ENCODE data around the gene PTCHD1.

The PTCHD1 gene

GRCh38 chrX:23356189-23356588 lies 21.5 kb downstream of the PTCHD1 start:
- DNase-seq (ENCODE audit: low read depth in 2 of 2) = no peak

DNA sequence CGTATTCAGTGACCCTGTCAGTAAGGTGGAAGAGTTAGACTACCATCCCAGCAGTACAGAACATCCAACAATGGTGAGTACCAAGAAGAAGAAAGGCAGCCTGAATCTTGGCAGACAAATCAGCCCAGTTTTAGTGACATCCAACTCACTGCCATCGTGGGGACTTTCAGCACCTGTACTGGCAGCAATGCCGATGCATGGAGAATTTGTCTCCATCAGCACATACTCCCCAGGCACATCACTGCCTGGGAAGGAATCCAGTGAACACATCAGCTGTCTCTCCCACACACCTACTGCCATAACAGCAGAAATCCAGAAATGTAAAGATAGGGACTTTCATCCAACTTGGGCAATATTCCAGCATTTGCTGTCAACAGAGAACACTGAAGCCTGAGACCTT lies 29.8 kb downstream of the PTCHD1 start:
- no peak for DNase-seq (ENCODE audit: low read depth in 2 of 2)

- DNase-seq (ENCODE audit: low read depth in 2 of 2) = no peak
Measured at GRCh38 chrX:23365541-23365940, 30.9 kb downstream of the PTCHD1 start.

DNA sequence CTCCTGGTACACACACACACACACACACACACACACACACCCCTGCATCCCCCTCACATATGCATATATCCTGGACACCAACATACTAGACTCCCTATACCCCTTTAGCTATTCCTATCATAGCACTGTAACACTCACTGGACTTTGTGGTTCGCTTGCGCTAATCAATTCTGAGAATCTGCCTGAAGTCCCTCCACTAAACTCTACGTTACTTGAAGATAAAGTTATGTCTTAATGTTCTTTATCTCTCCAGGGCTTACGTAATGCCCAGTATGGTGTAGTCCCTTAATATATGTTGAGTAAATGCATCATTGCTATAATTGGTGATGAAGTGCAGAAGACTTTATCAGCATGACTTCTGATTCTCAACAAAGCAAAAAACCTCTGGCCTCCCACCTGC lies 32.3 kb downstream of the PTCHD1 start:
- DNase-seq (ENCODE audit: low read depth in 2 of 2) = no peak

GRCh38 chrX:23369027-23369426 lies 34.4 kb downstream of the PTCHD1 start:
- DNase-seq (ENCODE audit: low read depth in 2 of 2) = no peak

DNA sequence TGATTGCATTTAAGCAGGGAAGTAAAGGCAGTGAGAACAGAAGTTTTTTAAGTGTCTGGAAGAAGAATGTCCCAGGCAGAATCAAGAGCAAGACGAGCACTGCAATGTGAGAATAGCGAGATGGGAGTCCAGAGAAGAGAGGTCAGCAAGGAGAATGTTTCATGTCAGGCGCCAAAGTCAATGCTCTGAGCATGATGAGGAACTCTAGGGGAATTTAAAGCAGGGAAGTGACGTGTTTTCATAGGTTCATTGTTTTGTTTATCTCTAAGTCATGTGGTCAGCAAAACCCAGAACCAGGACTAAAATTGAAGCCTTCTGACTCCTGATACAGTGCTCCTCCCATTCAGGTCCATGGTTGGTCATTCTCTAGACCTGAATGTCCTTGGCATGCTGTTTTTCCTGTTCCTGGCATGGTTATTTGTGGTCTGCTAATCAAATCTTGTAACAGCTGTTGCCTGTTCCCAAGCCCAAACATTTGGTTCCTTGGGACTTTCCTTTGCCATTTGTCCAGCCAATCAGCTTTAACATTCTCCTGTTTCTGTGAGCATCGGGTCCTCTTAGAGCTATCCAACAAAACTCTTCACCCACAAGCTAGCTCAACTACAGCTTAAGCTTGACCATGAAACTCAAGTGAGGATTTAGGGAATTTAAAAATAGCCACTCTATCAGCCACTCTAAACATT lies 37.7 kb downstream of the PTCHD1 start:
- DNase-seq (ENCODE audit: low read depth in 2 of 2) = no peak

DNA sequence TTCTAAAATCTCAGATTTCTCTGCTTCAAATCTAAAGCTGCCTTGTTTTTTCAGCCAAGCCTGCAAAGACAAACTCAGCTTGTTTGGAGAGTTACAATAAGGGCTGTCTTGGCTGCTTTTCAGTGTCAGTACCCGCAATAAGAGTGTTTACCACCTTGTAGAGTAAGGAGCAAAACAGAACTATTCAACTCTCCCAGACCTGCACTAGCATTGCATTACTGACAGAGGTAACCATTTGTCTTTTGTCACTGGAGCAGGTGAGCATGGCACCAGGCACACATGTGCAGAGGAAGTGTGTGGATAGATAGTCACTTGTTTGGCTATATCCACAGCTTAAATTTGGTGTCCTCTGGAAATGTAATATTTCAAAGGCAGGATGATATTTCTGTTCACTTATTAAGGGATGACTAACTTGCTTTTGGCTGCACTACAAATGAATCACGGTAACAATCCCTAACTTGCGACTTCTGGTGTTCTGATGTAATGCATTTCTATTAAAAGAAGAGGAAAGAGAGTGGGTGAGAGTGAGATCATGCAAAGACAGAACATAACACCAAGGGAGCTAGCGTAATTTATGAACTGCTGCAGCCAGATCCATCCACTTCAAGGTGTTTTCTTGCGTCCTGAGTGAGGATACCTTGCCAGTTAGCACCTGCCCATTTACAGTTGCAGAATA lies 38.6 kb downstream of the PTCHD1 start:
- no peak for DNase-seq (ENCODE audit: low read depth in 2 of 2)

DNA sequence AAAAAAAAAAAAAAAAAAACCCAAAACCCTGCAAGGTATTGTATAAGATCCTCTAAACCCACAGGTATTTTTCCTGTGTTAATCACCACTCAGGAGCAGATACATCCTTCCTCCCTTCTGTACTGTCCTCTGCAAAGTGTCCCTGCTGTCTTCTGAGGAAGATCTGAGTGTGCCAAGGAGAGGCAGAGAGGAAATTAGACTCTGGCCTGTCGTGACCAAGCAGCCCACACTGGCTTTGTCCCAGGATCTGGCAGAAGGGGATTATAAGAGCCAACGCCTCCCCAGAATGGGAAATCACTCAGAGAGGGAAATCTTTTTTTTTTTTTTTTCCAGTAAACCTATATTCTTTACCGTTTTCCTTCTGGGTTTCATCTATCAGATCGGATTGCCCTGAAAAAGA lies 39.6 kb downstream of the PTCHD1 start:
- DNase-seq (ENCODE audit: low read depth in 2 of 2) = no peak

DNA sequence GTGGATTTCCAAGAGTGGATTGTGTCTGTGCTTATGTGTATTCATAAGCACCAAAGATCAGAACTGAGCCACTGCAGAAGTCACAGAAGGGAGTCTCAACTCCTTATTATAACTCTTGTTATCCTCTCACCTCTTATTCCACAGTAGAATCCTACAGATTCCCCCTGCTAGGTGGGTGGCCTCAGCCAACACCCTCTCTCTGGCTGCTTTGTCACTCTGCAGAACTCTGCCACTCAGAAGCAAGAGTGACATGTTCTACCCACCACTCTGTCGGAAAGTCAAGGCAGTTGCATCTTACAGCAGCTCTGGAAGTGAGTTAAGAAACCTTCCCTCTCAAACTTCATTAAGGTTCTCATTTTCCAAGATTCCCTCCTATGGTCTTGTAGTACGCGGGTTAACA lies 41.9 kb downstream of the PTCHD1 start:
- no peak for DNase-seq (ENCODE audit: low read depth in 2 of 2)

DNA sequence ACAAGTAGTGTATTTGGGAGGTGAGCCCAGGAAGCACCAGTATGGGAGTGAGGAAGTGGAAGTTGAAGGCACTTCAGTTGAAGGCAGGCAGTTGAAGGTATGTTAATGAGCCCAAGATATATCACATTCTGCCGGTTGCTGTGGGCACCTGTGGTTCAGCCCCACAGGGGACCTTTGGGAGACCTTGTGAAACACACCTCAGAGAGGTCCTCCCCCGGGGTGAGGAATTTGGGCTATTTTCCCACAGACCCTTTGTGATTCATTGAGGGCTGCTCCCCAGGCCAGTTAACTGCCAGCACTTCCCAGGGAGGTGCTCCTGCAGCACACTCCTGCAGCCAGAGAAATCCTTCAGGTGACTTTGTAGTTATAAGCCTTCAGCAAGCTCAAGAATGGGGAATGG lies 45.9 kb downstream of the PTCHD1 start:
- DNase-seq (ENCODE audit: low read depth in 2 of 2) = no peak

GRCh38 chrX:23381099-23382087 lies 46.7 kb downstream of the PTCHD1 start:
- DNase-seq (ENCODE audit: low read depth in 2 of 2) = no peak

DNA sequence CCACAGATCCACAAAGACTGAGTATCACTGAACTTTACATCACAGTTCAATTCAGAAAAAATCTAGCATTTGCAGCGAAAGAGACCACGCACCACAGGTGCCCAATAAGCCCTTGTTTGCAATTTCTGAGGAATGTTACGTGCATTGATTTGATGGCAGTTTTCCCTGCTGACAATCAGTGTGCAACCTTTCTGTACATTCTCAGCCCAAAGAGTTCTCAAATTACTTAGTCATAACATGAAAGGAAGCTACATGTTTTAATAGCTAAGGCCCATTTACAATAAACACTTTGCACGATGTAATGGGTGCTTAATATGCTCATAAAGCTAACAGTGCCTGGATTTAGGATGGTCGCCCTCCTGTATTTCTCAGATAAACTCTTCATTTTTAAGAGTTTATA lies 47.9 kb downstream of the PTCHD1 start:
- no peak for DNase-seq (ENCODE audit: low read depth in 2 of 2)

DNA sequence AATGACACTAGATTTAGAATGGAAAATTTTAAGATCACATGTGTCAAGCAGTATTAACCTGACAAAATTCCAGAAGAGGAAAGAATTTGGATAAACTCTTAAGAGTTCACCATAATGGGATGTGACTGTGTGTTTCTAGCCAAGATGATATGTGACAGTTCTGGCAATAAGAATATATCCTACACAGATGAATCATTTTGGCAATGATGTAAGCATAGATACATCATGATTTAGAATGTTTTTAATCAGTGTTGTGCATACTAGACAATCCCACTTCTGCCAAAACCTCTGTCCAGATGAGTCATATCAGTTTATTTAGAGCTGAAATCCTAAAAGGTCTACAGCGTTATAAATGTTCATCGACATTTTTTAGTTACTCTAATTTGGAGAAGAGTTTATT lies 48.8 kb downstream of the PTCHD1 start:
- DNase-seq (ENCODE audit: low read depth in 2 of 2) = no peak

DNA sequence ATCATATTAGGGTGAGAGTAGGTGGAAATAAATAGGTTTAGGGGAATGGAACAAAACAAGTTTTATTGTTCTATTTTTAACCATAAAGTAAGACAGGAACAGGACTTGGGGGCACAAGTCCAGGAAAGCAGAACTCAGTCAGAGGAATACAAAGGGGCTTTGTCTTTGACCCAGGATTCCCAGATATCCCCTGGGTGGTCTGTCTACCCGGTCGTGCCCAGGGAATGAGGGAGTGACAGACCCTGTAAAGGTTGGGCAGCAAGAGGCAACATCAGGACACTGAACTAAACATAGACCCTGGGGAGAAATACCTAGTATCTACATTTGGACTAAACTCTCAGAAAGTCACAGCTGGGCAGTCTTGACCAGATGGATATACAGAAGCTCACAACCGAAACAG lies 50.6 kb downstream of the PTCHD1 start:
- DNase-seq (ENCODE audit: low read depth in 2 of 2) = no peak

GRCh38 chrX:23386260-23386659 lies 51.6 kb downstream of the PTCHD1 start:
- DNase-seq (ENCODE audit: low read depth in 2 of 2) = no peak

GRCh38 chrX:23386726-23387125 lies 52.1 kb downstream of the PTCHD1 start:
- DNase-seq (ENCODE audit: low read depth in 2 of 2) = no peak

- DNase-seq (ENCODE audit: low read depth in 2 of 2) = no peak
Measured at GRCh38 chrX:23387550-23388184, 53.0 kb downstream of the PTCHD1 start.

GRCh38 chrX:23389196-23389792 lies 54.6 kb downstream of the PTCHD1 start:
- DNase-seq (ENCODE audit: low read depth in 2 of 2) = no peak

GRCh38 chrX:23390979-23391378 lies 56.3 kb downstream of the PTCHD1 start:
- no peak for DNase-seq (ENCODE audit: low read depth in 2 of 2)

GRCh38 chrX:23392195-23392594 lies 57.5 kb downstream of the PTCHD1 start:
- no peak for DNase-seq (ENCODE audit: low read depth in 2 of 2)

- DNase-seq (ENCODE audit: low read depth in 2 of 2) = no peak
Measured at GRCh38 chrX:23394421-23394820, 59.8 kb downstream of the PTCHD1 start.

- DNase-seq (ENCODE audit: low read depth in 2 of 2) = no peak
Measured at GRCh38 chrX:23396263-23396662, 61.6 kb downstream of the PTCHD1 start.
